ENCODE data around the gene NCAPG2. TPM values are rescaled to one million over a fixed set of nuclear protein-coding genes. Genes with fewer than 3 reads are reported as not detected.
"Not testable (repeated sequence)": the region's sequence is repeated elsewhere in the genome, so short reads cannot be mapped to it uniquely, and the experiment has no call there.

NCAPG2 gene
- total and polyA plus RNA-seq, 4 donors: 2.9 to 9.2 (median 5.4) TPM

DNA sequence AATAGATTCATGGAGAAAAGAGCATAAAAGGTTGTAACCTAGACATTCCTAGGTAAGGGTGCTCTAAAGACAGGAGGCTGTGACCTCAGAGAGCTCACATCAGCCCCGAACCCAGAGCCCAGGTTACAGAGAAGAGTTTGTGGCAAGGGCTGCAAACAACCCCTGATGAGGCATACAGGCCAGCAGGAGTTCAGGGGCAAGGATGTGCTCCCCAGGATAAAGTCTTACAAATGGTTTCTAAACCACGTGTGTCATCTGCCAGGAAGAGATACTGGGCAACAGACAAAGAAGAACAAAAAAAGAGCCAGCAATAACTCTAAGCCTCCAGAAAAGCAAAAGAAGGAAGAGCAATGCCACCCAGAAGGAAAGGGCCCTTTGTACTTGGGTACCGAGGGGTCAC, 27.7 kb downstream of the NCAPG2 start:
- no peak for ATAC-seq (ENCODE audit: low FRiP score)
- H3K4me3 ChIP-seq (ENCODE audit: low read length in 2 of 2): no peak overlapping the region
- no peak overlapping the region for H3K27ac ChIP-seq (ENCODE audit: low read depth in 1 of 2, low read length in 2 of 2)
- no peaks in the 10 kb centered on the region for H3K4me1 ChIP-seq (ENCODE audit: control insufficient read depth in 1 of 2, insufficient read depth in 2 of 2, low read length in 2 of 2)
- no peak for DNase-seq
- H3K27me3 ChIP-seq (ENCODE audit: control insufficient read depth in 1 of 2, insufficient read depth in 2 of 2, low read length in 1 of 2): no peaks in the 10 kb centered on the region
- 92 to 93% methylated on average over 3 of the region's 3 CpGs for WGBS, 2 donors
- no peaks in the 10 kb centered on the region for H3K9me3 ChIP-seq (ENCODE audit: control insufficient read depth, low read length)
- intact Hi-C loops (cut with DNase I): no loop called here
- H3K36me3 ChIP-seq (ENCODE audit: control insufficient read depth in 1 of 2, insufficient read depth in 2 of 2, low read length in 1 of 2): peaks cover 0 to 3% of the 10 kb centered on the region in 2 donors

GRCh38 chr7:158676171-158676840, 28.3 kb downstream of the NCAPG2 start:
- H3K27ac ChIP-seq (ENCODE audit: low read depth in 1 of 2, low read length in 2 of 2): no peak overlapping the region
- no peaks in the 10 kb centered on the region for H3K9me3 ChIP-seq (ENCODE audit: control insufficient read depth, low read length)
- intact Hi-C loops (cut with DNase I): no loop called here
- no peak for DNase-seq
- H3K27me3 ChIP-seq (ENCODE audit: control insufficient read depth in 1 of 2, insufficient read depth in 2 of 2, low read length in 1 of 2): no peaks in the 10 kb centered on the region
- WGBS, 2 donors: 77 to 78% methylated on average over 7 of the region's 7 CpGs
- peaks cover 0 to 4% of the 10 kb centered on the region in 2 donors for H3K36me3 ChIP-seq (ENCODE audit: control insufficient read depth in 1 of 2, insufficient read depth in 2 of 2, low read length in 1 of 2)
- no peak overlapping the region for H3K4me3 ChIP-seq (ENCODE audit: low read length in 2 of 2)
- no peak for ATAC-seq (ENCODE audit: low FRiP score)
- no peaks in the 10 kb centered on the region for H3K4me1 ChIP-seq (ENCODE audit: control insufficient read depth in 1 of 2, insufficient read depth in 2 of 2, low read length in 2 of 2)

GRCh38 chr7:158672975-158673374, 31.6 kb downstream of the NCAPG2 start:
- no peak overlapping the region for H3K27ac ChIP-seq (ENCODE audit: low read depth in 1 of 2, low read length in 2 of 2)
- no peaks in the 10 kb centered on the region for H3K4me1 ChIP-seq (ENCODE audit: control insufficient read depth in 1 of 2, insufficient read depth in 2 of 2, low read length in 2 of 2)
- ATAC-seq (ENCODE audit: low FRiP score) (no peak), DNase-seq (no peak)
- H3K9me3 ChIP-seq (ENCODE audit: control insufficient read depth, low read length): no peaks in the 10 kb centered on the region
- intact Hi-C loops (cut with DNase I): no loop called here
- peaks cover 0 to 4% of the 10 kb centered on the region in 2 donors for H3K36me3 ChIP-seq (ENCODE audit: control insufficient read depth in 1 of 2, insufficient read depth in 2 of 2, low read length in 1 of 2)
- 70 to 71% methylated on average over 4 of the region's 4 CpGs for WGBS, 2 donors
- no peak overlapping the region for H3K4me3 ChIP-seq (ENCODE audit: low read length in 2 of 2)
- H3K27me3 ChIP-seq (ENCODE audit: control insufficient read depth in 1 of 2, insufficient read depth in 2 of 2, low read length in 1 of 2): no peaks in the 10 kb centered on the region

GRCh38 chr7:158668086-158668485, 36.5 kb downstream of the NCAPG2 start:
- H3K27ac ChIP-seq (ENCODE audit: low read depth in 1 of 2, low read length in 2 of 2); H3K4me1 ChIP-seq (ENCODE audit: control insufficient read depth in 1 of 2, insufficient read depth in 2 of 2, low read length in 2 of 2); DNase-seq; H3K27me3 ChIP-seq (ENCODE audit: control insufficient read depth in 1 of 2, insufficient read depth in 2 of 2, low read length in 1 of 2); ATAC-seq (ENCODE audit: low FRiP score); H3K36me3 ChIP-seq (ENCODE audit: control insufficient read depth in 1 of 2, insufficient read depth in 2 of 2, low read length in 1 of 2); intact Hi-C loops (cut with DNase I); H3K9me3 ChIP-seq (ENCODE audit: control insufficient read depth, low read length); H3K4me3 ChIP-seq (ENCODE audit: low read length in 2 of 2): not testable (repeated sequence)
- 97 to 98% methylated on average over 6 to 7 of the region's 8 CpGs for WGBS, 2 donors

GRCh38 chr7:158666966-158667678, 37.5 kb downstream of the NCAPG2 start:
- ATAC-seq (ENCODE audit: low FRiP score); H3K36me3 ChIP-seq (ENCODE audit: control insufficient read depth in 1 of 2, insufficient read depth in 2 of 2, low read length in 1 of 2); DNase-seq; H3K9me3 ChIP-seq (ENCODE audit: control insufficient read depth, low read length); H3K4me3 ChIP-seq (ENCODE audit: low read length in 2 of 2); intact Hi-C loops (cut with DNase I); H3K4me1 ChIP-seq (ENCODE audit: control insufficient read depth in 1 of 2, insufficient read depth in 2 of 2, low read length in 2 of 2); H3K27me3 ChIP-seq (ENCODE audit: control insufficient read depth in 1 of 2, insufficient read depth in 2 of 2, low read length in 1 of 2); H3K27ac ChIP-seq (ENCODE audit: low read depth in 1 of 2, low read length in 2 of 2): not testable (repeated sequence)
- WGBS, 2 donors: 90 to 91% methylated on average over 15 to 20 of the region's 24 CpGs

- Histone ChIP-seq H3K4me1 (ENCODE audit: control insufficient read depth in 1 of 2, insufficient read depth in 2 of 2, low read length in 2 of 2) (no peaks in the 10 kb centered on the region), H3K36me3 (ENCODE audit: control insufficient read depth in 1 of 2, insufficient read depth in 2 of 2, low read length in 1 of 2) (peaks cover 0 to 2% of the 10 kb centered on the region in 2 donors), H3K4me3 (ENCODE audit: low read length in 2 of 2) (no peak overlapping the region), H3K27me3 (ENCODE audit: control insufficient read depth in 1 of 2, insufficient read depth in 2 of 2, low read length in 1 of 2) (no peaks in the 10 kb centered on the region), H3K9me3 (ENCODE audit: control insufficient read depth, low read length) (no peaks in the 10 kb centered on the region), H3K27ac (ENCODE audit: low read depth in 1 of 2, low read length in 2 of 2) (no peak overlapping the region)
- WGBS, 2 donors: 95 to 98% methylated on average over 5 of the region's 5 CpGs
- ATAC-seq (ENCODE audit: low FRiP score) (no peak), DNase-seq (no peak)
- intact Hi-C loops (cut with DNase I): no loop called here
Observed at GRCh38 chr7:158666401-158666800, 38.2 kb downstream of the NCAPG2 start.

GRCh38 chr7:158664406-158664805, 40.2 kb downstream of the NCAPG2 start:
- peaks cover 0 to 1% of the 10 kb centered on the region in 2 donors for H3K36me3 ChIP-seq (ENCODE audit: control insufficient read depth in 1 of 2, insufficient read depth in 2 of 2, low read length in 1 of 2)
- DNase-seq (no peak), ATAC-seq (ENCODE audit: low FRiP score) (no peak)
- intact Hi-C loops (cut with DNase I): no loop called here
- H3K4me1 ChIP-seq (ENCODE audit: control insufficient read depth in 1 of 2, insufficient read depth in 2 of 2, low read length in 2 of 2): no peaks in the 10 kb centered on the region
- H3K4me3 ChIP-seq (ENCODE audit: low read length in 2 of 2): no peak overlapping the region
- WGBS, 2 donors: 95 to 97% methylated on average over 12 of the region's 12 CpGs
- no peaks in the 10 kb centered on the region for H3K9me3 ChIP-seq (ENCODE audit: control insufficient read depth, low read length)
- no peak overlapping the region for H3K27ac ChIP-seq (ENCODE audit: low read depth in 1 of 2, low read length in 2 of 2)
- no peaks in the 10 kb centered on the region for H3K27me3 ChIP-seq (ENCODE audit: control insufficient read depth in 1 of 2, insufficient read depth in 2 of 2, low read length in 1 of 2)

GRCh38 chr7:158663428-158663741, 41.2 kb downstream of the NCAPG2 start:
- no peak for ATAC-seq (ENCODE audit: low FRiP score)

More at GRCh38 chr7:158663428-158663741, 41.2 kb downstream of the NCAPG2 start:
- intact Hi-C loops (cut with DNase I): no loop called here
- Histone ChIP-seq H3K4me3 (ENCODE audit: low read length in 2 of 2) (no peak overlapping the region), H3K9me3 (ENCODE audit: control insufficient read depth, low read length) (no peaks in the 10 kb centered on the region), H3K36me3 (ENCODE audit: control insufficient read depth in 1 of 2, insufficient read depth in 2 of 2, low read length in 1 of 2) (peaks cover 0 to 1% of the 10 kb centered on the region in 2 donors), H3K27ac (ENCODE audit: low read depth in 1 of 2, low read length in 2 of 2) (no peak overlapping the region), H3K4me1 (ENCODE audit: control insufficient read depth in 1 of 2, insufficient read depth in 2 of 2, low read length in 2 of 2) (no peaks in the 10 kb centered on the region), H3K27me3 (ENCODE audit: control insufficient read depth in 1 of 2, insufficient read depth in 2 of 2, low read length in 1 of 2) (no peaks in the 10 kb centered on the region)
- WGBS, 2 donors: 86 to 88% methylated on average over 2 of the region's 2 CpGs
- no peak for DNase-seq

Measured in aorta (tissue), 5 donors.